ENCODE measurements around the gene CARNS1. TPM values are rescaled to one million over a fixed set of nuclear protein-coding genes. Genes with fewer than 3 reads are reported as not detected.
A peak's percentile ranks its signal among the peaks of the same experiment; 100 is the strongest.
"Not testable (repeated sequence)": the region's sequence is repeated elsewhere in the genome, so short reads cannot be mapped to it uniquely, and the experiment has no call there.

CARNS1 gene
- polyA plus RNA-seq, 12 donors, result 23.9 to 76.7 (median 53.6) TPM; not detected in 1

- DNase-seq, result no peak
Observed at GRCh38 chr11:67395555-67396258, 19.8 kb upstream of the CARNS1 start.

- DNase-seq, result no peak
Observed at GRCh38 chr11:67396259-67396581, 19.3 kb upstream of the CARNS1 start.

- no peak for DNase-seq
Observed at GRCh38 chr11:67396587-67397389, 18.7 kb upstream of the CARNS1 start.

GRCh38 chr11:67397536-67397935 lies 17.9 kb upstream of the CARNS1 start:
- no peak for DNase-seq

DNA sequence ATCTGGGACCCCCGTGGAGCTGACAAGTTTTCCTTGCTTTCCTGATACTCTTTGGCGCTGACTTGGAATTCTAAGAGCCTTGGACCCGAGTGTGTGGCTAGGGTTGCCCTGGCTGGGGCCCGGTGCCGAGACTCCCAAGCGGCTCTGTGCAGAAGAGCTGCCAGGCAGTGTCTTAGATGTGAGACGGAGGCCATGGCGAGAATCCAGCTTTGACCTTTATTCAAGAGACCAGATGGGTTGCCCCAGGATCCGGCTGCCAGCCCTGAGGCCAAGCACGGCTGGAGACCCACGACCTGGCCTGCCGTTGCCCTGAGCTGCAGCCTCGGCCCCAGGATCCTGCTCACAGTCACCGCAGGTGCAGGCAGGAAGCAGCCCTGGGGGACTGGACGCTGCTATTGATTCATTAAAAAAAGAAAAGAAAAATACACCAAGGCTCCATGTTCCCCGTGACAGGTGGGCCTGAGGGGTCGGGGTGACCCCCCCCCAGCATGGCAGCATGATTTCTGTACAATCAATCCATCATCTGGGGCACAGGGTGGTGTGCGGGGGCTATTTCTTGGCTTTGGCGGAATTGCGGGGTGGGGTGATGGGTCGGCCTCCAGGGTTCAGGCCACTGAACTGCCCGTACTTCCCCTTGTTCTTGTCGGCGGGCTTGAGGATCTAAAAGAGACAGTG lies 17.4 kb upstream of the CARNS1 start:
- DNase-seq, result no peak

- no peak for DNase-seq
Observed at GRCh38 chr11:67398661-67399563, 16.6 kb upstream of the CARNS1 start.

GRCh38 chr11:67400251-67400941 lies 15.1 kb upstream of the CARNS1 start:
- DNase-seq, result no peak

DNA sequence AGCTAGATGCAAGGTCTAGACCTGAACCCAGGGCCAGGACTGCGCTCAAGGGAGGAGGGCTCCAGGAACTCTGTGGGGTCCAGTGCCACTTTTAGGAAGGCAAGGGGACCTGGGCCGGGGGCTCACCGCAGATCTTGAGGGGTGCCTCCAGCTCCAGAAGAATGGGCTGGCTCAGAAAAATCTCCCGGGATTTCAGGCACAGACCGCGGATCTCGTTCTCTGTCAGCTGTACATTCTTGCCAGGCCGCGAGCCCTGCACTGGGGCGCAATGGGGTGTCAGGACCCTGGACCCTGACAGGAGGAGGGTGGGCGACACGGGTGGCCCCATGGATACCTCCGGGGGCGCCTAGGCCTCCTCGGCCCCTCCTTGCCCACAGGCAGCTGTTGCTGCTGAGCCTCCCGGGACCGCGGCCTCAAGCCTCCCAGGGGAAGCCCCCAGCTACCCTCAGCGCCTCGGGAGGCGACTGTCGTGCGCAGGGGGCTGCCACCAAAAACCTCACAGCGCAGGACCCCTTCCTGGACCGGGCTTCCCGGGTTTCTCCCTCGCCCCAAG lies 14.5 kb upstream of the CARNS1 start:
- DNase-seq, result no peak

GRCh38 chr11:67401495-67402191 lies 13.8 kb upstream of the CARNS1 start, which contains the start of gene PPP1CA:
PPP1CA (minus strand) TSS chr11:67401858; CDS start chr11:67401782, 76 bp downstream.
- peak; percentile 88 for DNase-seq

- not testable (repeated sequence) for DNase-seq
Observed at GRCh38 chr11:67402192-67402839, 13.2 kb upstream of the CARNS1 start.

DNA sequence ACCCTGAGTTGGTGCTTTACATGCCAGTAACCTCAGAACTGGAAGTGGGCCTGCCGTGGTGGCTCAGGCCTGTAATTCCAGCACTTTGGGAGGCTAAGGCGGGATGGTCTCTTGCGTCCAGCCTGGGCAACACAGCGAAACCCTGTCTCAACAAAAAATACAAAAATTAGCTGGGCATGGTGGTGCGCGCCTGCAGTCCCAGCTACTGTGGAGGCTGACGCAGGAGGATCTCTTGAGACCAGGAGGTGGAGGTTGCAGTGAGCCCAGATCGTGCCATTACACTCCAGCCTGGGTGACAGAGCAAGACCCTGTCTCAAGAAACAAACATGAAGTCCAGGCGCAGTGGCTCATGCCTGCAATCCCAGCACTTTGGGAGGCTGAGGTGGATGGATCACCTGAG lies 12.4 kb upstream of the CARNS1 start:
- not testable (repeated sequence) for DNase-seq

GRCh38 chr11:67404515-67405195 lies 10.8 kb upstream of the CARNS1 start:
- no peak for DNase-seq

DNA sequence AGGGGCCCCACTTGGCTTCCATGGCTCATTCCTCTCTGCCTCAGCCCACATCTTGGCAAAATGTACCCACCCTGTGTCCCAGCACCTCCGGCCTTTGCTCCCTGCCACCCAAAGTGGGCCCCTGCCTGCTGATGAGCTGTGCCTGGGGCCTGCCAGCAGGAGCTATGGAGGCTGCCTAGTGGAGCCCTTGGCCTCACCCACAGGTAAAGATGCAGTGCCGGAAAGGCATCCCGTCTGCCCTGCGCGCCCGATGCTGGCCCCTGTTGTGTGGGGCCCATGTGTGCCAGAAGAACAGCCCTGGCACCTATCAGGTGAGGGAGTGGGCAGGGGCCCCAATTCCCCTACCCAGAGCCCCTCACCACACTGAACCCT lies 10.3 kb upstream of the CARNS1 start:
- DNase-seq, result no peak

DNA sequence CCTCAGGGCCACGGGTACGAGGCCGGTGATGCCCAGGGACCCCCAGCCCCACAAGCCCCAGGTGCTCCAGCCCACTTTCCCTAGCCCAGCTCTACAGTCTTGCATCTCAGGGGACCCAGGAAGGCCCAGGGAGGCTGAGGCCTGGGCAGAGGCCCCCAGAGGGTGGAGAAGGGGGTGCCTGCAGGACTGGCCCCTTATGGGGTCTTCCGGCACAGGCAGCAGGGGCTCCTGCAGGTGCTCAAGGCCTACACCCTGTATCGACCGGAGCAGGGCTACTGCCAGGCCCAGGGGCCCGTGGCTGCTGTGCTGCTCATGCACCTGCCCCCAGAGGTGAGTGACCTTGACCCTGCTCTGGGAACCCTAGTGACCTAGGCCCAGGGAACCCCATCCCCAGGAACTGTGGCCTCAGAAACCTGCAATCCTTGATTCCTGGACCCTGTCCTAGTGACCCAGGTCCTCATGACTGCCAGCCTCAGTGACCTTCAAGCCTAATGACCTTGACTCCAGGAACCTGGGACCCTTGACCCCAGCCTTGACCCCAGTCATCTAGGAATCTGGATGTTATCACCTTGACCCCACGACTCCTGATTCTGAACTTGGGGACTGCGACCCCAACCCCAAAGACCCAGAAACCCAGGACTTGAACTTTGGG lies 9.7 kb upstream of the CARNS1 start:
- DNase-seq, result no peak

DNA sequence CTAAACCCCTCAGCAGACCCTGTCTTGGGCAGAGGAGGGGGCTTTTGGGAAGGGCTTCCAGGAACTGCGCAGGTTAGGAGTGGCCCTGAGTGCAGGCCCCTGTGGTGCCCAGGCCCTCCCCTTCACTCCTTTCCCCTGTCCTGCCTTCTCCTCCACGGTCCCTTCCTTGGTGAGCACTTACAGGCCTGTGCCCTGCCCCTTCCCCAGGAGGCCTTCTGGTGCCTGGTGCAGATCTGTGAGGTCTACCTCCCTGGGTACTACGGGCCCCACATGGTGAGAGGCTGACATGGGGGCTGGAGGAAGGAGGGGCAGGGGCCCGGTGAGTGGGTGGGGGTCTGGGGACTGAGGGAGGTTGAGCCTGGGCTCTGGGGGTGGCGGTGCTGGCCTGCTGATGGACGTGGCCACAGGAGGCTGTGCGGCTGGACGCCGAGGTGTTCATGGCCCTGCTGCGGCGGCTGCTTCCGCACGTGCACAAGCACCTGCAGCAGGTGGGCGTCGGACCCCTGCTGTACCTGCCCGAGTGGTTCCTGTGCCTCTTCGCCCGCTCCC lies 9.0 kb upstream of the CARNS1 start:
- DNase-seq, result no peak

- DNase-seq, result no peak
Observed at GRCh38 chr11:67406969-67407687, 8.3 kb upstream of the CARNS1 start.

GRCh38 chr11:67407688-67408163 lies 7.8 kb upstream of the CARNS1 start:
- DNase-seq, result no peak
